Measurements from ENCODE around the gene CAMK2A. TPM values are rescaled to one million over a fixed set of nuclear protein-coding genes. Genes with fewer than 3 reads are reported as not detected.

The CAMK2A gene
- total and polyA plus RNA-seq, 2 experiments from 2014 or later: 1.2 to 2.6 TPM

GRCh38 chr5:150318613-150319483, 29.3 kb upstream of the CAMK2A start:
- no peak for DNase-seq (ENCODE audit: low spot score)
- TF ChIP-seq EZH2 (IDR thresholded peaks at IDR 0.05; ENCODE audit: borderline replicate concordance) (no peak), CTCF (IDR thresholded peaks at IDR 0.05; ENCODE audit: poor library complexity) (no peak), EZH2phosphoT487 (IDR thresholded peaks at IDR 0.05; ENCODE audit: low read depth, severe bottlenecking, unreplicated experiment) (no peak)
- Histone ChIP-seq H3K27me3 (no peaks in the 10 kb centered on the region), H3K4me1 (ENCODE audit: insufficient read depth) (peaks cover 36% of the 10 kb centered on the region), H3K9me2 (replicated peaks; ENCODE audit: insufficient read depth) (no peaks in the 10 kb centered on the region), H2AFZ (no peak overlapping the region), H3K4me2 (no peak overlapping the region), H3K36me3 (replicated peaks; ENCODE audit: insufficient read depth, low read depth) (no peaks in the 10 kb centered on the region), H3K4me3 (no peak overlapping the region), H3K79me2 (no peaks in the 10 kb centered on the region), H3K27ac (peak overlapping the region; percentile 85), H3K9me3 (ENCODE audit: low read depth) (no peaks in the 10 kb centered on the region), H4K20me1 (ENCODE audit: insufficient read depth, poor library complexity, severe bottlenecking) (no peaks in the 10 kb centered on the region)
- WGBS (ENCODE audit: low lambda C conversion rate, missing lambda C conversion rate): 57% methylated on average over 9 of the region's 9 CpGs

GRCh38 chr5:150317048-150318003, 27.8 kb upstream of the CAMK2A start:
- no peaks in the 10 kb centered on the region for H3K79me2 ChIP-seq
- H3K27me3 ChIP-seq: no peaks in the 10 kb centered on the region
- no peak overlapping the region for H2AFZ ChIP-seq
- no peaks in the 10 kb centered on the region for H4K20me1 ChIP-seq (ENCODE audit: insufficient read depth, poor library complexity, severe bottlenecking)
- no peaks in the 10 kb centered on the region for H3K9me3 ChIP-seq (ENCODE audit: low read depth)
- peak; percentile 83 for DNase-seq (ENCODE audit: low spot score)
- peaks cover 36% of the 10 kb centered on the region for H3K4me1 ChIP-seq (ENCODE audit: insufficient read depth)
- no peaks in the 10 kb centered on the region for H3K36me3 ChIP-seq (replicated peaks; ENCODE audit: insufficient read depth, low read depth)
- WGBS (ENCODE audit: low lambda C conversion rate, missing lambda C conversion rate): 49% methylated on average over 11 of the region's 11 CpGs
- TF ChIP-seq CTCF (IDR thresholded peaks at IDR 0.05; ENCODE audit: poor library complexity): no peak
- no peak for TF ChIP-seq EZH2 (IDR thresholded peaks at IDR 0.05; ENCODE audit: borderline replicate concordance)
- TF ChIP-seq EZH2phosphoT487 (IDR thresholded peaks at IDR 0.05; ENCODE audit: low read depth, severe bottlenecking, unreplicated experiment): no peak
- no peaks in the 10 kb centered on the region for H3K9me2 ChIP-seq (replicated peaks; ENCODE audit: insufficient read depth)
- H3K4me3 ChIP-seq: no peak overlapping the region
- peak overlapping the region; percentile 85 for H3K27ac ChIP-seq
- no peak overlapping the region for H3K4me2 ChIP-seq

GRCh38 chr5:150316320-150316719, 26.7 kb upstream of the CAMK2A start:
- TF ChIP-seq CTCF (IDR thresholded peaks at IDR 0.05; ENCODE audit: poor library complexity): no peak
- no peak for TF ChIP-seq EZH2phosphoT487 (IDR thresholded peaks at IDR 0.05; ENCODE audit: low read depth, severe bottlenecking, unreplicated experiment)
- TF ChIP-seq EZH2 (IDR thresholded peaks at IDR 0.05; ENCODE audit: borderline replicate concordance): no peak
- Histone ChIP-seq H3K4me3 (no peak overlapping the region), H3K36me3 (replicated peaks; ENCODE audit: insufficient read depth, low read depth) (no peaks in the 10 kb centered on the region), H3K9me3 (ENCODE audit: low read depth) (no peaks in the 10 kb centered on the region), H3K4me1 (ENCODE audit: insufficient read depth) (peaks cover 36% of the 10 kb centered on the region), H2AFZ (no peak overlapping the region), H3K27ac (peak overlapping the region; percentile 85), H3K79me2 (no peaks in the 10 kb centered on the region), H3K27me3 (no peaks in the 10 kb centered on the region), H3K4me2 (no peak overlapping the region), H3K9me2 (replicated peaks; ENCODE audit: insufficient read depth) (no peaks in the 10 kb centered on the region), H4K20me1 (ENCODE audit: insufficient read depth, poor library complexity, severe bottlenecking) (no peaks in the 10 kb centered on the region)
- 75% methylated on average over 3 of the region's 3 CpGs for WGBS (ENCODE audit: low lambda C conversion rate, missing lambda C conversion rate)
- no peak for DNase-seq (ENCODE audit: low spot score)
